Trophoblast cell (in vitro differentiated cells and primary cell): ENCODE results near the gene C1RL.

Experiments
- DNase-seq, 2 donors: peaks; one replicate each; pipeline ENCODE4 v3.0.0-alpha.2; 2016
- H2AFZ ChIP-seq: 2 replicates; pipeline ENCODE4 v1.6.1; 2013; ENCODE audit warnings: low read length, moderate library complexity, mild to moderate bottlenecking; ENCODE audit not compliant: insufficient read depth, poor library complexity
- H2AK5ac ChIP-seq: 2 replicates; pipeline ENCODE4 v1.6.1; 2013; ENCODE audit warnings: mild to moderate bottlenecking, low read length
- H2BK120ac ChIP-seq: 2 replicates; pipeline ENCODE4 v1.6.1; 2013; ENCODE audit warnings: low read length, mild to moderate bottlenecking, moderate library complexity; ENCODE audit not compliant: insufficient read depth, poor library complexity
- H2BK12ac ChIP-seq: 2 replicates; pipeline ENCODE4 v1.6.1; 2013; ENCODE audit warnings: mild to moderate bottlenecking, low read length, moderate library complexity
- H2BK5ac ChIP-seq: 2 replicates; pipeline ENCODE4 v1.6.1; 2013; ENCODE audit warnings: low read length, low read depth, moderate library complexity, mild to moderate bottlenecking; ENCODE audit not compliant: poor library complexity
- H3K14ac ChIP-seq: 2 replicates; pipeline ENCODE4 v1.6.1; 2013; ENCODE audit warnings: mild to moderate bottlenecking, low read length
- H3K18ac ChIP-seq: 2 replicates; pipeline ENCODE4 v1.6.1; 2013; ENCODE audit warnings: mild to moderate bottlenecking, low read length
- H3K23ac ChIP-seq: 2 replicates; pipeline ENCODE4 v1.6.1; 2013; ENCODE audit warnings: low read length
- H3K27ac ChIP-seq: 2 replicates; pipeline ENCODE4 v1.5.1; 2013; ENCODE audit warnings: low read depth, mild to moderate bottlenecking, inconsistent platforms, low read length, moderate library complexity
- H3K27me3 ChIP-seq: 2 replicates; pipeline ENCODE4 v1.6.1; 2013; ENCODE audit warnings: inconsistent platforms, mild to moderate bottlenecking, low read length, moderate library complexity; ENCODE audit not compliant: insufficient read depth
- H3K36me3 ChIP-seq, 2 experiments: 1 replicate in 1 of 2; 2 replicates in 1 of 2; pipeline ENCODE4 v1.6.1; 2013; ENCODE audit warnings: low read length in 2 of 2, mild to moderate bottlenecking in 2 of 2, moderate library complexity in 1 of 2; ENCODE audit not compliant: insufficient read depth in 2 of 2, control insufficient read depth in 1 of 2
- H3K4ac ChIP-seq: 2 replicates; pipeline ENCODE4 v1.6.1; 2013; ENCODE audit warnings: low read depth, mild to moderate bottlenecking, low read length, moderate library complexity
- H3K4me1 ChIP-seq, 2 experiments: 1 replicate in 1 of 2; 2 replicates in 1 of 2; pipeline ENCODE4 v1.6.1; 2013; ENCODE audit warnings: low read length in 2 of 2, mild to moderate bottlenecking in 2 of 2, moderate library complexity in 1 of 2; ENCODE audit not compliant: insufficient read depth in 2 of 2, control insufficient read depth in 1 of 2
- H3K4me2 ChIP-seq: 2 replicates; pipeline ENCODE4 v1.6.1; 2013; ENCODE audit warnings: inconsistent platforms, mild to moderate bottlenecking, low read length, moderate library complexity
- H3K4me3 ChIP-seq: 2 replicates; pipeline ENCODE4 v1.5.1; 2013; ENCODE audit warnings: mild to moderate bottlenecking, low read depth, low read length, inconsistent platforms
- H3K79me1 ChIP-seq: one replicate; pipeline ENCODE4 v1.6.1; 2013; ENCODE audit warnings: low read length
- H3K79me2 ChIP-seq: 2 replicates; pipeline ENCODE4 v1.6.1; 2013; ENCODE audit warnings: low read length, mild to moderate bottlenecking; ENCODE audit not compliant: control insufficient read depth, insufficient read depth, poor library complexity
- H3K9ac ChIP-seq: 2 replicates; pipeline ENCODE4 v1.6.1; 2013; ENCODE audit warnings: mild to moderate bottlenecking, low read length
- H3K9me3 ChIP-seq: 2 replicates; pipeline ENCODE4 v1.6.1; 2013; ENCODE audit warnings: low read depth, mild to moderate bottlenecking, control low read depth, inconsistent platforms, low read length; ENCODE audit not compliant: insufficient read depth
- H4K12ac ChIP-seq: 2 replicates; pipeline ENCODE4 v1.6.1; 2013; ENCODE audit warnings: low read depth, mild to moderate bottlenecking, low read length, moderate library complexity
- H4K8ac ChIP-seq: 2 replicates; pipeline ENCODE4 v1.6.1; 2013; ENCODE audit warnings: low read depth, mild to moderate bottlenecking, low read length, moderate library complexity
- H4K91ac ChIP-seq: one replicate; pipeline ENCODE4 v1.6.1; 2013; ENCODE audit warnings: low read depth, mild to moderate bottlenecking, low read length, moderate library complexity
- WGBS: extraction: QIAGEN DNeasy Blood & Tissue Kit; methylation state at CpG from one replicate; pipeline ENCODE4 v1.1.7; 2013; ENCODE audit warnings: missing lambda C conversion rate; ENCODE audit not compliant: insufficient read length, insufficient coverage; ENCODE audit errors: extremely low coverage; 5-methylcytosine and 5-hydroxymethylcytosine counted together

C1RL gene

DNA sequence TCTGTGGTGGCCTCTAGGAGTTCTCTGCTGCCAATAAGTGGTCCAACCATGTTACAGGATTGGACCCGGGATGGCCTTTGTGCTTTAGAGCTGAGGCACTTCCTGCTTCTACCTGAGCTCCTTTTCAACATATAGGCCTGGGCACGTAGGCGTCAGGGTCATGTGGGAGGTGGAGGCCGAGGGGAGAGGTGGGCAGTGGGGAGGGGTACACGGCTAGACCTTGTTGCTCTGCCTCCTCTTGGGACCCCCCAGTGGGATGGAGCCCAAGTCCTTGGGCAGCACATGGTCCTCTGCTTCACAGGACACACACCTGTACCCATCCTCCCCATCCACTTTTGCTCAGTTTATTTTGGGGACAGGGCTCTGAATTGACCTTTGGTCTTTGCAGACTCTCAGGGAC is 12.3 kb upstream of the C1RL start:
- Histone ChIP-seq H3K18ac (no peak overlapping the region), H3K4me1 (no peaks in the 10 kb centered on the region), H2BK12ac (no peak overlapping the region), H3K23ac (no peak overlapping the region), H3K4me2 (no peak overlapping the region), H3K27ac (no peak overlapping the region), H3K14ac (no peak overlapping the region), H2BK5ac (no peak overlapping the region), H3K9me3 (peaks cover 6% of the 10 kb centered on the region), H3K36me3 (peaks cover 0 to 3% of the 10 kb centered on the region in 2 experiments), H2BK120ac (no peak overlapping the region), H3K4ac (no peak overlapping the region), H3K79me1 (no peaks in the 10 kb centered on the region), H2AK5ac (no peak overlapping the region), H3K79me2 (no peaks in the 10 kb centered on the region), H3K4me3 (no peak overlapping the region), H3K27me3 (no peaks in the 10 kb centered on the region), H4K8ac (no peak overlapping the region), H4K12ac (no peak overlapping the region), H2AFZ (no peak overlapping the region), H4K91ac (no peak overlapping the region), H3K9ac (no peak overlapping the region)
- no peak for DNase-seq
- WGBS = no CpG with 5 or more reads among the region's 5 CpGs

GRCh38 chr12:7120166-7120565 is 11.2 kb upstream of the C1RL start:
- no peak overlapping the region for H3K4ac ChIP-seq
- DNase-seq = no peak
- no peak overlapping the region for H3K4me3 ChIP-seq
- no peak overlapping the region for H2AK5ac ChIP-seq
- no peak overlapping the region for H2BK120ac ChIP-seq
- H3K4me1 ChIP-seq = no peaks in the 10 kb centered on the region
- H3K4me2 ChIP-seq = no peak overlapping the region
- no peak overlapping the region for H2BK5ac ChIP-seq
- no peaks in the 10 kb centered on the region for H3K27me3 ChIP-seq
- no peak overlapping the region for H3K18ac ChIP-seq
- WGBS = no CpG with 5 or more reads among the region's 5 CpGs
- H2BK12ac ChIP-seq = no peak overlapping the region
- no peak overlapping the region for H2AFZ ChIP-seq
- no peak overlapping the region for H4K91ac ChIP-seq
- H3K23ac ChIP-seq = no peak overlapping the region
- H3K9me3 ChIP-seq = peaks cover 6% of the 10 kb centered on the region
- H3K9ac ChIP-seq = no peak overlapping the region
- no peak overlapping the region for H3K14ac ChIP-seq
- no peak overlapping the region for H4K12ac ChIP-seq
- H3K27ac ChIP-seq = no peak overlapping the region
- H3K79me1 ChIP-seq = no peaks in the 10 kb centered on the region
- H3K36me3 ChIP-seq = peaks cover 2 to 7% of the 10 kb centered on the region in 2 experiments
- H4K8ac ChIP-seq = no peak overlapping the region
- no peaks in the 10 kb centered on the region for H3K79me2 ChIP-seq

DNA sequence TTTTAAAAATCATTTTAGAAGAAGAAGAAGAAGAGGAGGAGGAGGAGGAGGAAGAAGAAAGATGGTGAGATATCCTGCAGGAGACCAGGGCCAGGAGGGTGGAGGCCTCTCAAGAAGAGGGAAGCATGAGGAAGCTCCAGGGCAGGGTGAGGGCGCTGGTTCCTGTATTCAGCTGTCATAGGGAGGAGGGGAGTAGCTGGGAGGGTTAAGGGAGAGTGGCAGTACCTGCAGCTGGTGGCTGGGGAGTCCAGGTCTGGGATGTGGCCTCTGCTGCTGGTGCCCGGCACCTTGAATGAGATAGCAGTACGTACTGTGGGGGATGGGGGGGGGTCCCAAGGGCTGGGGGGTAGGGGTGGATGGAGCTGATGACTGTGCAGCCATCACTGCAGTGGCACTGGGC is 9.9 kb upstream of the C1RL start:
- H3K18ac ChIP-seq = no peak overlapping the region
- H2BK12ac ChIP-seq = no peak overlapping the region
- no peaks in the 10 kb centered on the region for H3K27me3 ChIP-seq
- no CpG with 5 or more reads among the region's 3 CpGs for WGBS
- H3K79me1 ChIP-seq = no peaks in the 10 kb centered on the region
- no peaks in the 10 kb centered on the region for H3K4me1 ChIP-seq
- H3K14ac ChIP-seq = no peak overlapping the region
- no peak overlapping the region for H3K4me3 ChIP-seq
- no peak overlapping the region for H4K12ac ChIP-seq
- no peak overlapping the region for H3K27ac ChIP-seq
- no peak overlapping the region for H2BK120ac ChIP-seq
- no peak overlapping the region for H3K9ac ChIP-seq
- H4K8ac ChIP-seq = no peak overlapping the region
- H3K9me3 ChIP-seq = peaks cover 6% of the 10 kb centered on the region
- no peak overlapping the region for H3K4ac ChIP-seq
- DNase-seq = no peak
- no peak overlapping the region for H3K23ac ChIP-seq
- peaks cover 5 to 10% of the 10 kb centered on the region in 2 experiments for H3K36me3 ChIP-seq
- H3K4me2 ChIP-seq = no peak overlapping the region
- H2BK5ac ChIP-seq = no peak overlapping the region
- H2AFZ ChIP-seq = no peak overlapping the region
- H2AK5ac ChIP-seq = no peak overlapping the region
- no peak overlapping the region for H4K91ac ChIP-seq
- H3K79me2 ChIP-seq = no peaks in the 10 kb centered on the region

GRCh38 chr12:7117670-7118069 is 8.7 kb upstream of the C1RL start:
- no peak overlapping the region for H3K27ac ChIP-seq
- no peak overlapping the region for H3K23ac ChIP-seq
- no peak for DNase-seq
- H4K91ac ChIP-seq = no peak overlapping the region
- no peak overlapping the region for H4K12ac ChIP-seq
- no peak overlapping the region for H3K18ac ChIP-seq
- H3K4me1 ChIP-seq = no peaks in the 10 kb centered on the region
- H3K27me3 ChIP-seq = no peaks in the 10 kb centered on the region
- no peaks in the 10 kb centered on the region for H3K79me2 ChIP-seq
- H3K4me2 ChIP-seq = no peak overlapping the region
- WGBS = no CpG with 5 or more reads among the region's 3 CpGs
- no peak overlapping the region for H4K8ac ChIP-seq
- H3K9ac ChIP-seq = no peak overlapping the region
- H2AK5ac ChIP-seq = no peak overlapping the region
- no peak overlapping the region for H2BK12ac ChIP-seq
- no peak overlapping the region for H2AFZ ChIP-seq
- H2BK5ac ChIP-seq = no peak overlapping the region
- peaks cover 4% of the 10 kb centered on the region for H3K9me3 ChIP-seq
- no peak overlapping the region for H2BK120ac ChIP-seq
- H3K36me3 ChIP-seq = peaks cover 5 to 10% of the 10 kb centered on the region in 2 experiments
- H3K14ac ChIP-seq = no peak overlapping the region
- no peaks in the 10 kb centered on the region for H3K79me1 ChIP-seq
- H3K4me3 ChIP-seq = no peak overlapping the region
- H3K4ac ChIP-seq = no peak overlapping the region
